SK-N-SH (cell line): ENCODE data around the gene EPB41L3. TPM values are rescaled to one million over a fixed set of nuclear protein-coding genes. Genes with fewer than 3 reads are reported as not detected.

ENCODE experiments used
- CTCF ChIA-PET: fragments of 300-600, 350-600 bp; formaldehyde crosslinking; extraction: SDS; loops from one replicate; lab custom pipeline; 2021; lab: Yijun Ruan, JAX
- POLR2A ChIA-PET: fragments of 350-600 bp; sonication (Branson Sonifier 250); formaldehyde crosslinking; extraction: SDS; loops from one replicate; lab custom pipeline; 2020; ENCODE audit warnings: antibody characterized with exemption, inconsistent platforms; lab: Yijun Ruan, JAX
- DNase-seq: peaks from one replicate; pipeline ENCODE4 v3.0.0; 2012
- H2AFZ ChIP-seq: fragments of 200-600 bp; sonication (generic); 2 replicates; pipeline ENCODE4 v1.8.1; 2016; ENCODE audit warnings: antibody characterized with exemption, mild to moderate bottlenecking, low read depth
- H3F3A ChIP-seq: fragments of 200-600 bp; sonication (generic); replicated peaks from 2 replicates; pipeline ENCODE3; 2016; ENCODE audit warnings: antibody characterized with exemption, mild to moderate bottlenecking; ENCODE audit not compliant: insufficient read depth
- H3K27ac ChIP-seq, 2 experiments: fragments of 200-500 bp in 1 of 2; fragments of 200-600 bp in 1 of 2; sonication (Bioruptor generic) in 1 of 2; sonication (generic), shearing (Covaris generic) in 1 of 2; 2 replicates each; pipeline versions ENCODE4 v1.5.1 to v1.6.1; 2014 to 2016; ENCODE audit warnings: low read depth in 2 of 2, inconsistent platforms in 1 of 2, low read length in 1 of 2, mild to moderate bottlenecking in 1 of 2, mixed read lengths in 1 of 2
- H3K27me3 ChIP-seq: fragments of 200-600 bp; sonication (generic), shearing (Covaris generic); 2 replicates; pipeline ENCODE4 v1.6.1; 2016; ENCODE audit warnings: mixed run types; ENCODE audit not compliant: insufficient read depth
- H3K36me3 ChIP-seq, 2 experiments: fragments of 200-500 bp in 1 of 2; fragments of 200-600 bp in 1 of 2; sonication (Bioruptor generic) in 1 of 2; sonication (generic) in 1 of 2; replicated peaks in 1 of 2; 2 replicates each; pipeline versions ENCODE3 to v1.5.1; 2014 to 2016; ENCODE audit warnings: low read length in 1 of 2, mild to moderate bottlenecking in 1 of 2; ENCODE audit not compliant: insufficient read depth in 2 of 2, control insufficient read depth in 1 of 2
- H3K4me1 ChIP-seq, 2 experiments: fragments of 200-500 bp in 1 of 2; fragments of 200-600 bp in 1 of 2; sonication (Bioruptor generic) in 1 of 2; sonication (generic), shearing (Covaris generic) in 1 of 2; 2 replicates each; pipeline versions ENCODE4 v1.5.1 to v1.6.1; 2014 to 2016; ENCODE audit warnings: low read depth in 1 of 2, low read length in 1 of 2, mixed run types in 1 of 2; ENCODE audit not compliant: insufficient read depth in 2 of 2, control insufficient read depth in 1 of 2
- H3K4me2 ChIP-seq: fragments of 200-600 bp; sonication (generic), shearing (Covaris generic); 2 replicates; pipeline ENCODE4 v1.6.1; 2017; ENCODE audit warnings: mixed run types
- H3K4me3 ChIP-seq, 2 experiments: fragments of 200-500 bp in 1 of 2; fragments of 200-600 bp in 1 of 2; sonication (Bioruptor generic) in 1 of 2; sonication (generic), shearing (Covaris generic) in 1 of 2; 2 replicates each; pipeline versions ENCODE4 v1.5.1 to v1.8.1; 2014 to 2016; ENCODE audit warnings: low read depth in 2 of 2, inconsistent platforms in 1 of 2, low read length in 1 of 2, mild to moderate bottlenecking in 1 of 2, mixed read lengths in 1 of 2, moderate library complexity in 1 of 2
- H3K79me2 ChIP-seq: fragments of 200-600 bp; sonication (generic); 2 replicates; pipeline ENCODE4 v1.8.1; 2017; ENCODE audit warnings: mild to moderate bottlenecking; ENCODE audit not compliant: insufficient read depth
- H3K9ac ChIP-seq: fragments of 200-600 bp; sonication (generic); 2 replicates; pipeline ENCODE4 v1.6.1; 2017; ENCODE audit warnings: mixed run types
- H3K9me2 ChIP-seq: fragments of 200-600 bp; sonication (generic); 2 replicates; pipeline ENCODE4 v1.6.1; 2017; ENCODE audit warnings: mixed run types
- H3K9me3 ChIP-seq: fragments of 200-600 bp; sonication (generic); 2 replicates; pipeline ENCODE4 v1.6.1; 2017; ENCODE audit warnings: mixed run types, mild to moderate bottlenecking, moderate library complexity
- H4K20me1 ChIP-seq: fragments of 200-600 bp; sonication (generic); 2 replicates; pipeline ENCODE4 v1.6.1; 2017; ENCODE audit warnings: mild to moderate bottlenecking, mixed run types; ENCODE audit not compliant: insufficient read depth
- EZH2phosphoT487 ChIP-seq: fragments of 200-600 bp; sonication (generic); IDR thresholded peaks from 2 replicates; pipeline ENCODE4 v1.6.1; 2017; ENCODE audit warnings: low read depth, mixed run types, mild to moderate bottlenecking, antibody characterized with exemption, moderate library complexity, borderline replicate concordance
- FOSL2 ChIP-seq: IDR thresholded peaks from 2 replicates; pipeline ENCODE4 v1.4.0; 2012; ENCODE audit warnings: low read depth, mild to moderate bottlenecking, moderate library complexity, borderline replicate concordance
- FOXJ3 ChIP-seq: sonication (generic); formaldehyde crosslinking; IDR thresholded peaks from 2 replicates; pipeline ENCODE4 v1.5.1; 2020; ENCODE audit warnings: mild to moderate bottlenecking, missing genetic modification reagents
- FOXM1 ChIP-seq: IDR thresholded peaks from 2 replicates; pipeline ENCODE4 v1.4.0; 2012; ENCODE audit warnings: low read depth, mild to moderate bottlenecking
- JUND ChIP-seq: IDR thresholded peaks from 2 replicates; pipeline ENCODE4 v1.4.0; 2012
- MXI1 ChIP-seq: IDR thresholded peaks from 2 replicates; pipeline ENCODE4 v1.6.1; 2012; ENCODE audit warnings: mild to moderate bottlenecking, low read depth, low read length, improper control_type of control experiment
- NRF1 ChIP-seq: IDR thresholded peaks from 2 replicates; pipeline ENCODE4 v1.6.1; 2012; ENCODE audit warnings: low read depth, mild to moderate bottlenecking, low read length
- PBX3 ChIP-seq: IDR thresholded peaks from 2 replicates; pipeline ENCODE4; 2012
- POLR2AphosphoS5 ChIP-seq: IDR thresholded peaks from 2 replicates; pipeline ENCODE4 v1.6.1; 2012; ENCODE audit warnings: low read depth, low read length
- REST ChIP-seq: IDR thresholded peaks from 2 replicates; pipeline ENCODE4 v1.6.1; 2012; ENCODE audit warnings: mild to moderate bottlenecking, low read depth, low read length, moderate library complexity
- RXRA ChIP-seq: IDR thresholded peaks from 2 replicates; pipeline ENCODE4 v1.4.0; 2012; ENCODE audit warnings: low read depth, mild to moderate bottlenecking, borderline replicate concordance
- TAF1 ChIP-seq: IDR thresholded peaks from 2 replicates; pipeline ENCODE4 v1.6.1; 2012; ENCODE audit warnings: low read depth, mild to moderate bottlenecking, low read length, moderate library complexity, borderline replicate concordance
- TCF12 ChIP-seq: IDR thresholded peaks from 2 replicates; pipeline ENCODE4 v1.4.0; 2012
- YY1 ChIP-seq: IDR thresholded peaks from 2 replicates; pipeline ENCODE4 v1.4.0; 2012; ENCODE audit warnings: low read depth, mild to moderate bottlenecking
- WGBS: methylation state at CpG from one replicate; pipeline ENCODE4 v1.1.6; 2017; ENCODE audit warnings: low lambda C conversion rate; 5-methylcytosine and 5-hydroxymethylcytosine counted together
- polyA plus RNA-seq, 3 experiments: library from polyadenylated mRNA; depleted of rRNA; stranded (reverse); fragments of >200 nt; gene quantifications; 2 replicates each; pipeline ENCODE4 v1.2.3, GENCODE V29; 2012
- TF ChIP-seq, protein P1 (sequence below): fragments of 150-350 bp; IDR thresholded peaks from 2 replicates; pipeline ENCODE4 v1.6.1; 2017; ENCODE audit warnings: antibody characterized with exemption, low read length, low read depth, borderline replicate concordance

The EPB41L3 gene
- polyA plus RNA-seq, 1 of the 3 experiments (the other 2 are of a cell fraction) = 0.15 TPM

GRCh38 chr18:5434425-5434824 lies 109.4 kb downstream of the EPB41L3 start:
- 25% methylated on average over 4 of the region's 4 CpGs for WGBS
- TF ChIP-seq FOXJ3 (CRISPR knock-in tag) = no peak
- no peak for TF ChIP-seq POLR2AphosphoS5
- no peak for TF ChIP-seq FOSL2
- TF ChIP-seq NRF1 = no peak
- TF ChIP-seq, protein P1, sequence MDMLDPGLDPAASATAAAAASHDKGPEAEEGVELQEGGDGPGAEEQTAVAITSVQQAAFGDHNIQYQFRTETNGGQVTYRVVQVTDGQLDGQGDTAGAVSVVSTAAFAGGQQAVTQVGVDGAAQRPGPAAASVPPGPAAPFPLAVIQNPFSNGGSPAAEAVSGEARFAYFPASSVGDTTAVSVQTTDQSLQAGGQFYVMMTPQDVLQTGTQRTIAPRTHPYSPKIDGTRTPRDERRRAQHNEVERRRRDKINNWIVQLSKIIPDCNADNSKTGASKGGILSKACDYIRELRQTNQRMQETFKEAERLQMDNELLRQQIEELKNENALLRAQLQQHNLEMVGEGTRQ = no peak
- TF ChIP-seq FOXM1 = no peak
- TF ChIP-seq PBX3 = no peak
- no peak for TF ChIP-seq MXI1
- no peak for TF ChIP-seq EZH2phosphoT487
- TF ChIP-seq RXRA = no peak
- no peak for TF ChIP-seq TCF12
- TF ChIP-seq TAF1 = no peak
- no peak for TF ChIP-seq JUND
- TF ChIP-seq YY1 = no peak
- no peak for TF ChIP-seq REST
- Histone ChIP-seq H3K27me3 (no peaks in the 10 kb centered on the region), H3K79me2 (no peaks in the 10 kb centered on the region), H3K9me3 (no peaks in the 10 kb centered on the region), H3K4me1 (no peaks in the 10 kb centered on the region), H3K4me2 (no peak overlapping the region), H3K4me3 (no peak overlapping the region), H2AFZ (no peak overlapping the region), H3K9ac (no peak overlapping the region), H3K9me2 (no peaks in the 10 kb centered on the region), H4K20me1 (no peaks in the 10 kb centered on the region), H3F3A (no peaks in the 10 kb centered on the region), H3K27ac (no peak overlapping the region), H3K36me3 (no peaks in the 10 kb centered on the region)
- no peak for DNase-seq
- ChIA-PET POLR2A (no interaction called here), CTCF (interaction anchor here (0.9 kb wide), 1 partner anchor 9 kb away, joined by 3 read pairs; no protein-coding TSS in a partner anchor)
